HepG2 (cell line): ENCODE data around the gene ZNF334.

Experiments used
- ZNF138 ChIP-seq: sonication (generic); formaldehyde crosslinking; IDR thresholded peaks from 2 replicates; pipeline ENCODE4 v1.5.0; 2020; ENCODE audit warnings: mild to moderate bottlenecking, low read depth, missing genetic modification reagents
- TF ChIP-seq, protein P1 (sequence below): fragments of 450-650 bp; IDR thresholded peaks from 2 replicates; pipeline ENCODE4 v1.6.1; 2016

DNA sequence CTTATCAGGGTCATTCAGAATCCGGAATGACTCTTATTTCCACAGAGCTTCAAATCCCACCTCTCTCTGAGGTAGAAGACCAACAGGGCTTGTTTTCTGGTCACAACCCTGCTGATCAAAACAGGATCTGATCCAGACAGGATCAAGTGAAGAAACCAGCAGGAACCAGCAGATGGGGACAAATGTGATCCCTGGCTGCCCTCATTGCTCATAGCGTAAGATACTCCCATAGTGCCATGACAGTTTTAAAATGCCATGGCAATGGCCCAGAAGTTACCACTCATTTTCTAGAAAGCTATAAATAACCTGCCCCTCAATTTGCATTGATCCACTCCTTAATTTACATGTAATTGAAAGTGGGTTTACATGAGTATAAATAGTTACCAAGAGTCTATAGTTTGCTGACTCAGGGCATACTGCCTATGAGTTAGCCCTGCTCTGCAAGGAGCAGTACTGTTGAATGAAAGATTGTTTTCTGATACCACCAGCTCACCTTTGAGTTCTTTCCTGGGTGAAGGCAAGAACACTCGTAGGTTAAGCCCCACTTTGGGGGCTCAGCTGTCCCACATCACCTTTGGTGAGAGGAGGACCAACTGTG is 6.2 kb upstream of the ZNF334 start:
- TF ChIP-seq, protein P1, sequence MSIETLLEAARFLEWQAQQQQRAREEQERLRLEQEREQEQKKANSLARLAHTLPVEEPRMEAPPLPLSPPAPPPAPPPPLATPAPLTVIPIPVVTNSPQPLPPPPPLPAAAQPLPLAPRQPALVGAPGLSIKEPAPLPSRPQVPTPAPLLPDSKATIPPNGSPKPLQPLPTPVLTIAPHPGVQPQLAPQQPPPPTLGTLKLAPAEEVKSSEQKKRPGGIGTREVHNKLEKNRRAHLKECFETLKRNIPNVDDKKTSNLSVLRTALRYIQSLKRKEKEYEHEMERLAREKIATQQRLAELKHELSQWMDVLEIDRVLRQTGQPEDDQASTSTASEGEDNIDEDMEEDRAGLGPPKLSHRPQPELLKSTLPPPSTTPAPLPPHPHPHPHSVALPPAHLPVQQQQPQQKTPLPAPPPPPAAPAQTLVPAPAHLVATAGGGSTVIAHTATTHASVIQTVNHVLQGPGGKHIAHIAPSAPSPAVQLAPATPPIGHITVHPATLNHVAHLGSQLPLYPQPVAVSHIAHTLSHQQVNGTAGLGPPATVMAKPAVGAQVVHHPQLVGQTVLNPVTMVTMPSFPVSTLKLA = no peak
- no peak for TF ChIP-seq ZNF138 (CRISPR knock-in tag)
